Neuronal stem cell (in vitro differentiated cells): ENCODE results near the gene FRMD8.

Source experiments
- DNase-seq: peaks from one replicate; pipeline ENCODE4 v3.0.0-alpha.2; 2013; ENCODE audit warnings: low spot score
- H2AFZ ChIP-seq: one replicate; pipeline ENCODE4 v1.6.1; 2013; ENCODE audit warnings: mild to moderate bottlenecking, low read length, inconsistent platforms
- H2AK5ac ChIP-seq: 2 replicates; pipeline ENCODE4 v1.6.1; 2013; ENCODE audit warnings: low read depth, mild to moderate bottlenecking, inconsistent platforms, low read length, moderate library complexity, mixed read lengths
- H2BK120ac ChIP-seq: 2 replicates; pipeline ENCODE4 v1.6.1; 2013; ENCODE audit warnings: low read depth, mild to moderate bottlenecking, inconsistent platforms, low read length, moderate library complexity, mixed read lengths
- H2BK12ac ChIP-seq: one replicate; pipeline ENCODE4 v1.6.1; 2013; ENCODE audit warnings: low read length, inconsistent platforms
- H2BK15ac ChIP-seq: 2 replicates; pipeline ENCODE4 v1.6.1; 2013; ENCODE audit warnings: mild to moderate bottlenecking, low read length, inconsistent platforms, mixed read lengths
- H2BK5ac ChIP-seq: one replicate; pipeline ENCODE4 v1.6.1; 2013; ENCODE audit warnings: inconsistent platforms, mild to moderate bottlenecking, low read length, moderate library complexity
- H3K14ac ChIP-seq: one replicate; pipeline ENCODE4 v1.6.1; 2013; ENCODE audit warnings: low read length, inconsistent platforms
- H3K18ac ChIP-seq: 2 replicates; pipeline ENCODE4 v1.6.1; 2013; ENCODE audit warnings: low read length, inconsistent platforms
- H3K23ac ChIP-seq: 2 replicates; pipeline ENCODE4 v1.6.1; 2013; ENCODE audit warnings: low read depth, mild to moderate bottlenecking, mixed read lengths, low read length, inconsistent platforms; ENCODE audit not compliant: poor library complexity
- H3K27ac ChIP-seq: replicated peaks from 3 replicates; pipeline ENCODE4 v1.5.1; 2013; ENCODE audit warnings: low read length, inconsistent platforms
- H3K27me3 ChIP-seq, 3 experiments: 2 replicates each; pipeline ENCODE4 v1.6.1; 2013; ENCODE audit warnings: low read length in 3 of 3, mild to moderate bottlenecking in 2 of 3, inconsistent platforms in 1 of 3, low read depth in 1 of 3, mixed read lengths in 1 of 3, moderate library complexity in 1 of 3; ENCODE audit not compliant: control insufficient read depth in 3 of 3, insufficient read depth in 3 of 3
- H3K36me3 ChIP-seq, 2 donors: replicated peaks in 1 of 2; 2 replicates each; pipeline ENCODE4 v1.6.1; 2013; ENCODE audit warnings: low read length in 2 of 2; ENCODE audit not compliant: control insufficient read depth in 2 of 2, insufficient read depth in 2 of 2
- H3K4ac ChIP-seq: 2 replicates; pipeline ENCODE4 v1.6.1; 2013; ENCODE audit warnings: inconsistent platforms, mild to moderate bottlenecking, low read length, moderate library complexity
- H3K4me1 ChIP-seq, 2 donors: 1 replicate in 1 of 2; 2 replicates in 1 of 2; pipeline ENCODE4 v1.6.1; 2013; ENCODE audit warnings: low read length in 2 of 2, low read depth in 1 of 2; ENCODE audit not compliant: control insufficient read depth in 2 of 2, insufficient read depth in 1 of 2
- H3K4me2 ChIP-seq: one replicate; pipeline ENCODE4 v1.6.1; 2013; ENCODE audit warnings: mild to moderate bottlenecking, low read length, inconsistent platforms; ENCODE audit not compliant: insufficient read depth, poor library complexity, severe bottlenecking
- H3K4me3 ChIP-seq, 2 donors: 2 replicates each; pipeline ENCODE4 v1.5.1; 2013; ENCODE audit warnings: low read length in 2 of 2, mild to moderate bottlenecking in 2 of 2, inconsistent platforms in 1 of 2, moderate library complexity in 1 of 2
- H3K79me1 ChIP-seq: one replicate; pipeline ENCODE4 v1.6.1; 2013; ENCODE audit warnings: low read depth, mild to moderate bottlenecking, inconsistent platforms, low read length, moderate library complexity
- H3K9ac ChIP-seq: one replicate; pipeline ENCODE4 v1.6.1; 2013; ENCODE audit warnings: mild to moderate bottlenecking, low read depth, low read length, inconsistent platforms; ENCODE audit not compliant: poor library complexity
- H3K9me3 ChIP-seq, 2 donors: replicated peaks in 1 of 2; 2 replicates each; pipeline versions ENCODE3 to v1.6.1; 2013; ENCODE audit warnings: low read length in 2 of 2, mild to moderate bottlenecking in 2 of 2, inconsistent platforms in 1 of 2, low read depth in 1 of 2, mixed read lengths in 1 of 2, moderate library complexity in 1 of 2; ENCODE audit not compliant: control insufficient read depth in 2 of 2, insufficient read depth in 1 of 2
- H4K8ac ChIP-seq: one replicate; pipeline ENCODE4 v1.6.1; 2013; ENCODE audit warnings: low read depth, mild to moderate bottlenecking, inconsistent platforms, low read length, moderate library complexity
- H4K91ac ChIP-seq: one replicate; pipeline ENCODE4 v1.6.1; 2013; ENCODE audit warnings: low read length, low read depth, mild to moderate bottlenecking, inconsistent platforms; ENCODE audit not compliant: poor library complexity
- WGBS, 2 donors: extraction: QIAGEN DNeasy Blood & Tissue Kit; methylation state at CpG; one replicate each; pipeline ENCODE4 v1.1.7; 2013; ENCODE audit warnings: missing lambda C conversion rate in 2 of 2, mixed read lengths in 1 of 2; ENCODE audit not compliant: insufficient read length in 2 of 2, insufficient replicate concordance in 1 of 2; ENCODE audit errors: extremely low coverage in 2 of 2; 5-methylcytosine and 5-hydroxymethylcytosine counted together

Gene FRMD8

GRCh38 chr11:65393513-65394079 is 7.2 kb downstream of the FRMD8 start:
- Histone ChIP-seq H2BK120ac (no peak overlapping the region), H2AK5ac (no peak overlapping the region), H3K4me3 (peak overlapping the region in 1 of 2 donors; percentile 42), H2BK12ac (no peak overlapping the region), H3K9me3 (peaks cover 0 to 2% of the 10 kb centered on the region in 2 donors), H2BK15ac (no peak overlapping the region), H4K91ac (no peak overlapping the region), H3K9ac (no peak overlapping the region), H2BK5ac (no peak overlapping the region), H3K4ac (no peak overlapping the region), H2AFZ (no peak overlapping the region), H3K18ac (no peak overlapping the region), H3K4me1 (peaks cover 13 to 17% of the 10 kb centered on the region in 2 donors), H3K14ac (peak overlapping the region; percentile 38), H3K23ac (no peak overlapping the region), H3K27ac (no peak overlapping the region), H3K4me2 (no peak overlapping the region), H4K8ac (no peak overlapping the region), H3K36me3 (peaks cover 8 to 15% of the 10 kb centered on the region in 2 donors), H3K79me1 (peaks cover 11% of the 10 kb centered on the region), H3K27me3 (no peaks in the 10 kb centered on the region)
- no CpG with 5 or more reads among the region's 17 CpGs for WGBS, 2 donors
- DNase-seq = no peak

GRCh38 chr11:65394125-65394536 is 7.7 kb downstream of the FRMD8 start:
- H2AK5ac ChIP-seq = no peak overlapping the region
- H3K18ac ChIP-seq = no peak overlapping the region
- H3K4ac ChIP-seq = no peak overlapping the region
- peaks cover 0 to 2% of the 10 kb centered on the region in 2 donors for H3K9me3 ChIP-seq
- peaks cover 13 to 17% of the 10 kb centered on the region in 2 donors for H3K4me1 ChIP-seq
- no peak for DNase-seq
- no peak overlapping the region for H3K27ac ChIP-seq
- H2AFZ ChIP-seq = no peak overlapping the region
- no peak overlapping the region for H3K14ac ChIP-seq
- H3K27me3 ChIP-seq = no peaks in the 10 kb centered on the region
- no peak overlapping the region for H3K4me3 ChIP-seq
- H3K9ac ChIP-seq = no peak overlapping the region
- peaks cover 8 to 15% of the 10 kb centered on the region in 2 donors for H3K36me3 ChIP-seq
- H3K23ac ChIP-seq = peak overlapping the region; percentile 85
- H3K79me1 ChIP-seq = peaks cover 11% of the 10 kb centered on the region
- no peak overlapping the region for H2BK5ac ChIP-seq
- no peak overlapping the region for H2BK12ac ChIP-seq
- no peak overlapping the region for H3K4me2 ChIP-seq
- no peak overlapping the region for H2BK120ac ChIP-seq
- no CpG with 5 or more reads among the region's 20 CpGs for WGBS, 2 donors
- no peak overlapping the region for H2BK15ac ChIP-seq
- no peak overlapping the region for H4K8ac ChIP-seq
- H4K91ac ChIP-seq = no peak overlapping the region

- H3K4me1 ChIP-seq = peaks cover 2 to 4% of the 10 kb centered on the region in 2 donors
- peaks cover 0 to 2% of the 10 kb centered on the region in 2 donors for H3K9me3 ChIP-seq
- H2BK120ac ChIP-seq = no peak overlapping the region
- no peak overlapping the region for H2BK12ac ChIP-seq
- H3K4me3 ChIP-seq = no peak overlapping the region
- H3K14ac ChIP-seq = no peak overlapping the region
- no peak overlapping the region for H2BK5ac ChIP-seq
- no peak overlapping the region for H3K18ac ChIP-seq
- peaks cover 12 to 32% of the 10 kb centered on the region in 2 donors for H3K36me3 ChIP-seq
- no peak overlapping the region for H3K4ac ChIP-seq
- no CpG with 5 or more reads among the region's 15 CpGs for whole genome bisulfite sequencing, 2 donors
- H4K8ac ChIP-seq = no peak overlapping the region
- no peak overlapping the region for H2AFZ ChIP-seq
- DNase-seq = no peak
- peak overlapping the region; percentile 27 for H2AK5ac ChIP-seq
- peak overlapping the region; percentile 2 for H3K23ac ChIP-seq
- H3K79me1 ChIP-seq = peaks cover 16% of the 10 kb centered on the region
- no peak overlapping the region for H2BK15ac ChIP-seq
- no peaks in the 10 kb centered on the region for H3K27me3 ChIP-seq
- no peak overlapping the region for H3K27ac ChIP-seq
- H4K91ac ChIP-seq = no peak overlapping the region
- H3K4me2 ChIP-seq = no peak overlapping the region
- no peak overlapping the region for H3K9ac ChIP-seq
These were observed 9.6 kb downstream of the FRMD8 start for GRCh38 chr11:65395961-65396530.

- no peak overlapping the region for H3K23ac ChIP-seq
- peaks cover 0 to 2% of the 10 kb centered on the region in 2 donors for H3K4me1 ChIP-seq
- H4K8ac ChIP-seq = no peak overlapping the region
- H2AFZ ChIP-seq = no peak overlapping the region
- H3K4me2 ChIP-seq = no peak overlapping the region
- H3K18ac ChIP-seq = no peak overlapping the region
- no peak overlapping the region for H3K27ac ChIP-seq
- H3K9ac ChIP-seq = peak overlapping the region; percentile 7
- H3K14ac ChIP-seq = no peak overlapping the region
- H3K9me3 ChIP-seq = peaks cover 0 to 2% of the 10 kb centered on the region in 2 donors
- no peak overlapping the region for H3K4ac ChIP-seq
- no CpG with 5 or more reads among the region's 38 CpGs for WGBS, 2 donors
- H3K27me3 ChIP-seq = no peaks in the 10 kb centered on the region
- H2BK15ac ChIP-seq = no peak overlapping the region
- peaks cover 12 to 33% of the 10 kb centered on the region in 2 donors for H3K36me3 ChIP-seq
- H3K4me3 ChIP-seq = peak overlapping the region in 1 of 2 donors; percentile 55
- no peak overlapping the region for H2AK5ac ChIP-seq
- no peak overlapping the region for H2BK120ac ChIP-seq
- no peak overlapping the region for H2BK12ac ChIP-seq
- peaks cover 16% of the 10 kb centered on the region for H3K79me1 ChIP-seq
- no peak overlapping the region for H4K91ac ChIP-seq
- H2BK5ac ChIP-seq = no peak overlapping the region
- DNase-seq = no peak
These were observed 10.6 kb downstream of the FRMD8 start for GRCh38 chr11:65396769-65397745.
